Thyroid gland (tissue), 4 donors: Measurements from ENCODE around the gene PET100. TPM values are rescaled to one million over a fixed set of nuclear protein-coding genes. Genes with fewer than 3 reads are reported as not detected.

Experiments used
- DNase-seq, 2 donors: peaks; one replicate each; pipeline ENCODE4 v3.0.0-alpha.2; 2019
- H3K27ac ChIP-seq, 3 donors: fragments of 200-600 bp; sonication (generic); 1 replicate in 2 of 3; 2 replicates in 1 of 3; pipeline ENCODE4 v1.5.1; 2016 to 2019; ENCODE audit warnings: mild to moderate bottlenecking in 1 of 3, moderate library complexity in 1 of 3
- H3K27me3 ChIP-seq: fragments of 200-600 bp; sonication (generic); one replicate; pipeline ENCODE4 v1.5.1; 2019
- H3K36me3 ChIP-seq, 2 donors: fragments of 200-600 bp; sonication (generic); one replicate each; pipeline ENCODE4 v1.5.1; 2016 to 2019
- H3K4me1 ChIP-seq, 2 donors: fragments of 200-600 bp; sonication (generic); one replicate each; pipeline ENCODE4 v1.5.1; 2017 to 2019
- H3K4me3 ChIP-seq, 3 donors: fragments of 200-600 bp; sonication (generic); replicated peaks in 1 of 3; 1 replicate in 2 of 3; 2 replicates in 1 of 3; pipeline ENCODE4 v1.5.1; 2016; ENCODE audit warnings: mild to moderate bottlenecking in 1 of 3
- H3K9me3 ChIP-seq: fragments of 200-600 bp; sonication (generic); one replicate; pipeline ENCODE4 v1.5.1; 2017
- POLR2A ChIP-seq, 2 donors: fragments of 450-650 bp; IDR thresholded peaks; one replicate each; pipeline ENCODE4 v1.6.1; 2017; ENCODE audit warnings: antibody characterized with exemption in 2 of 2, mild to moderate bottlenecking in 2 of 2, moderate library complexity in 1 of 2
- WGBS, 2 donors: methylation state at CpG; one replicate each; pipeline ENCODE4 v1.1.5; 2017; 5-methylcytosine and 5-hydroxymethylcytosine counted together
- intact Hi-C: fragments of 100-400 bp; cut with DNase I; formaldehyde crosslinking; loops from one replicate; pipeline ENCODE4 v1.15.1; 2023
- total RNA-seq, 4 donors: library from RNA; depleted of rRNA; stranded (reverse); fragments of >200 nt; gene quantifications; one replicate each; pipeline ENCODE4 v1.2.3, GENCODE V29; 2016
- TF ChIP-seq, protein P1 (sequence below), 6 experiments: fragments of 200-600 bp in 3 of 6; fragments of 450-650 bp in 3 of 6; sonication (generic) in 3 of 6; IDR thresholded peaks; one replicate each; pipeline ENCODE4 v1.5.1; 2016 to 2019; ENCODE audit warnings: antibody characterized with exemption in 6 of 6, mild to moderate bottlenecking in 2 of 6, inconsistent platforms in 1 of 6, moderate library complexity in 1 of 6

The PET100 gene
- total RNA-seq, 4 donors from 2014 or later = 6.0 to 45.5 (median 13.9) TPM

GRCh38 chr19:7645656-7646425 lies 16.2 kb downstream of the PET100 start:
- Histone ChIP-seq H3K9me3 (no peaks in the 10 kb centered on the region), H3K4me3 (no peak overlapping the region), H3K27ac (no peak overlapping the region), H3K27me3 (no peaks in the 10 kb centered on the region), H3K4me1 (no peaks in the 10 kb centered on the region), H3K36me3 (no peaks in the 10 kb centered on the region)
- DNase-seq = no peak
- 74 to 77% methylated on average over 17 to 20 of the region's 20 CpGs for WGBS, 2 donors
- intact Hi-C loops = no loop called here
- no peak for TF ChIP-seq POLR2A (IDR thresholded peaks at IDR 0.05)
- TF ChIP-seq, protein P1, sequence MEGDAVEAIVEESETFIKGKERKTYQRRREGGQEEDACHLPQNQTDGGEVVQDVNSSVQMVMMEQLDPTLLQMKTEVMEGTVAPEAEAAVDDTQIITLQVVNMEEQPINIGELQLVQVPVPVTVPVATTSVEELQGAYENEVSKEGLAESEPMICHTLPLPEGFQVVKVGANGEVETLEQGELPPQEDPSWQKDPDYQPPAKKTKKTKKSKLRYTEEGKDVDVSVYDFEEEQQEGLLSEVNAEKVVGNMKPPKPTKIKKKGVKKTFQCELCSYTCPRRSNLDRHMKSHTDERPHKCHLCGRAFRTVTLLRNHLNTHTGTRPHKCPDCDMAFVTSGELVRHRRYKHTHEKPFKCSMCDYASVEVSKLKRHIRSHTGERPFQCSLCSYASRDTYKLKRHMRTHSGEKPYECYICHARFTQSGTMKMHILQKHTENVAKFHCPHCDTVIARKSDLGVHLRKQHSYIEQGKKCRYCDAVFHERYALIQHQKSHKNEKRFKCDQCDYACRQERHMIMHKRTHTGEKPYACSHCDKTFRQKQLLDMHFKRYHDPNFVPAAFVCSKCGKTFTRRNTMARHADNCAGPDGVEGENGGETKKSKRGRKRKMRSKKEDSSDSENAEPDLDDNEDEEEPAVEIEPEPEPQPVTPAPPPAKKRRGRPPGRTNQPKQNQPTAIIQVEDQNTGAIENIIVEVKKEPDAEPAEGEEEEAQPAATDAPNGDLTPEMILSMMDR (IDR thresholded peaks at IDR 0.05) = no peak

GRCh38 chr19:7646426-7646700 lies 16.8 kb downstream of the PET100 start:
- no peak for DNase-seq
- no peaks in the 10 kb centered on the region for H3K4me1 ChIP-seq
- H3K27ac ChIP-seq = no peak overlapping the region
- TF ChIP-seq POLR2A (IDR thresholded peaks at IDR 0.05) = no peak
- TF ChIP-seq, protein P1 (IDR thresholded peaks at IDR 0.05) = no peak
- H3K4me3 ChIP-seq = no peak overlapping the region
- intact Hi-C loops = no loop called here
- 76 to 87% methylated on average over 7 to 8 of the region's 8 CpGs for WGBS, 2 donors
- H3K27me3 ChIP-seq = no peaks in the 10 kb centered on the region
- no peaks in the 10 kb centered on the region for H3K9me3 ChIP-seq
- no peaks in the 10 kb centered on the region for H3K36me3 ChIP-seq

- Histone ChIP-seq H3K9me3 (no peaks in the 10 kb centered on the region), H3K27me3 (no peaks in the 10 kb centered on the region), H3K27ac (no peak overlapping the region), H3K36me3 (no peaks in the 10 kb centered on the region), H3K4me1 (peaks cover 0 to under 1% of the 10 kb centered on the region in 2 donors), H3K4me3 (no peak overlapping the region)
- WGBS, 2 donors = 89 to 100% methylated on average over 6 to 11 of the region's 26 CpGs
- TF ChIP-seq POLR2A (IDR thresholded peaks at IDR 0.05) = no peak
- TF ChIP-seq, protein P1 (IDR thresholded peaks at IDR 0.05) = no peak
- intact Hi-C loops = no loop called here
- no peak for DNase-seq
Measured at GRCh38 chr19:7647156-7647555, 17.6 kb downstream of the PET100 start.

- Histone ChIP-seq H3K36me3 (no peaks in the 10 kb centered on the region), H3K4me1 (peaks cover 0 to 4% of the 10 kb centered on the region in 2 donors), H3K9me3 (no peaks in the 10 kb centered on the region), H3K27me3 (no peaks in the 10 kb centered on the region), H3K27ac (no peak overlapping the region), H3K4me3 (no peak overlapping the region)
- intact Hi-C loops = no loop called here
- WGBS, 2 donors = 86 to 91% methylated on average over 15 of the region's 15 CpGs
- TF ChIP-seq, protein P1 (IDR thresholded peaks at IDR 0.05) = no peak
- TF ChIP-seq POLR2A (IDR thresholded peaks at IDR 0.05) = no peak
- DNase-seq = no peak
Measured at GRCh38 chr19:7648265-7649014, 18.8 kb downstream of the PET100 start.

DNA sequence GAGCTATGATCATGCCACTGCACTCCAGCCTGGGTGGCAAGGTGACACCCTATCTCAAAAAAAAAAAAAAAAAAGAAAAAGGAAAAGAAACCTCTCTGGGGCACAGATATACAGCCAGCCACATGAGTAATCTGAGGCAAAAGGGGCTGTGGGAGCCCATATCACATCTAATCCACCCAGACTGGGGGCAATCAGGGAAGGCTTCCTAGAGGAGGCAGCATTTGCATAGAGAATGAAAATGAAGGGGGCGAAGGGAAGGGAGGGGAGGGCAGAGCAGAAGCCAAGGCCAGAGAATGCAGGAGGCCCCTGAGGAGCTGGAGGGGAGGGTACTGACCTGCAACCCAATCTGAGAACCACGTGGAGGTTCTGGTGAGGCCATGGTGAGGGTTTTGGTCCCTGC lies 20.6 kb downstream of the PET100 start:
- no peak overlapping the region for H3K4me3 ChIP-seq
- no peaks in the 10 kb centered on the region for H3K27me3 ChIP-seq
- no peak for DNase-seq
- H3K4me1 ChIP-seq = peaks cover 0 to 4% of the 10 kb centered on the region in 2 donors
- TF ChIP-seq POLR2A (IDR thresholded peaks at IDR 0.05) = no peak
- no peaks in the 10 kb centered on the region for H3K36me3 ChIP-seq
- H3K27ac ChIP-seq = no peak overlapping the region
- intact Hi-C loops = no loop called here
- 35 to 40% methylated on average over 2 of the region's 2 CpGs for WGBS, 2 donors
- H3K9me3 ChIP-seq = no peaks in the 10 kb centered on the region
